CD4-positive, alpha-beta T cell (primary cell): ENCODE data around the gene NAA10. TPM values are rescaled to one million over a fixed set of nuclear protein-coding genes. Genes with fewer than 3 reads are reported as not detected.

ENCODE experiments used
- ATAC-seq: fragments of 200-7000 bp; cut with Tn5 transposase; one replicate; pipeline ENCODE4 v1.10.0; 2022; ENCODE audit warnings: mild to moderate bottlenecking; ENCODE audit not compliant: poor library complexity
- CTCF ChIA-PET: fragments of 350-600 bp; sonication (Branson Sonifier 250); formaldehyde crosslinking; loops from one replicate; lab custom pipeline; 2021; ENCODE audit warnings: antibody characterized with exemption, inconsistent platforms; lab: Charles Lee
- POLR2A ChIA-PET: fragments of 350-600 bp; sonication (Branson Sonifier 250); formaldehyde crosslinking; loops from one replicate; lab custom pipeline; 2021; ENCODE audit warnings: antibody characterized with exemption, inconsistent platforms; lab: Charles Lee
- DNase-seq, 14 experiments: peaks; one replicate each; pipeline ENCODE4 v3.0.0-alpha.2; 2013 to 2020; ENCODE audit warnings: mixed read lengths in 2 of 14
- H3K27ac ChIP-seq, 2 donors: one replicate each; pipeline versions ENCODE4 v1.5.1 to v1.7.0; 2013; ENCODE audit warnings: low read length in 2 of 2, low read depth in 1 of 2, mild to moderate bottlenecking in 1 of 2
- H3K27me3 ChIP-seq, 2 experiments: 1 replicate in 1 of 2; 2 replicates in 1 of 2; pipeline versions ENCODE4 v1.6.1 to v1.7.0; 2013; ENCODE audit warnings: low read length in 2 of 2, control low read depth in 1 of 2, mild to moderate bottlenecking in 1 of 2, moderate library complexity in 1 of 2; ENCODE audit not compliant: insufficient read depth in 2 of 2, control insufficient read depth in 1 of 2
- H3K36me3 ChIP-seq: one replicate; pipeline ENCODE4 v1.6.1; 2013; ENCODE audit warnings: low read length, control low read depth; ENCODE audit not compliant: insufficient read depth
- H3K4me1 ChIP-seq: one replicate; pipeline ENCODE4 v1.6.1; 2013; ENCODE audit warnings: low read length, control low read depth; ENCODE audit not compliant: insufficient read depth
- H3K4me3 ChIP-seq: one replicate; pipeline ENCODE4 v1.5.1; 2013; ENCODE audit warnings: mild to moderate bottlenecking, low read length, moderate library complexity
- H3K9me3 ChIP-seq, 2 experiments: 1 replicate in 1 of 2; 2 replicates in 1 of 2; pipeline versions ENCODE4 v1.6.1 to v1.7.0; 2013; ENCODE audit warnings: low read length in 2 of 2, mild to moderate bottlenecking in 2 of 2, control low read depth in 1 of 2, moderate library complexity in 1 of 2; ENCODE audit not compliant: control insufficient read depth in 1 of 2, insufficient read depth in 1 of 2
- H3K27ac Mint-ChIP-seq: one replicate; pipeline ENCODE4 v1.8.0; 2020; ENCODE audit warnings: mixed read lengths
- H3K27me3 Mint-ChIP-seq: one replicate; pipeline ENCODE4 v1.8.0; 2021; ENCODE audit warnings: mixed read lengths
- H3K36me3 Mint-ChIP-seq: one replicate; pipeline ENCODE4 v1.8.0; 2021; ENCODE audit warnings: low read depth, mixed read lengths
- H3K4me1 Mint-ChIP-seq: one replicate; pipeline ENCODE4 v1.8.0; 2021; ENCODE audit warnings: low read depth, mixed read lengths
- H3K4me3 Mint-ChIP-seq: one replicate; pipeline ENCODE4 v1.8.0; 2020; ENCODE audit warnings: mild to moderate bottlenecking, mixed read lengths
- H3K9me3 Mint-ChIP-seq: one replicate; pipeline ENCODE4 v1.8.0; 2020; ENCODE audit warnings: mixed read lengths
- intact Hi-C, 2 experiments: fragments of 100-400 bp; cut with DNase I in 1 of 2; cut with micrococcal nuclease in 1 of 2; formaldehyde crosslinking; loops; one replicate each; pipeline versions ENCODE4 v1.15.1 to v1.9.0; 2023 to 2025; cut with DNase I, micrococcal nuclease
- total RNA-seq, 174 experiments: library from RNA in 2 of 174; stranded (reverse) in 2 of 174; gene quantifications; one replicate each; pipeline ENCODE4 v1.2.3 and lab custom pipeline; 2021 to 2026
- TF ChIP-seq, protein P1 (sequence below): fragments of 200-600 bp; IDR thresholded peaks from one replicate; pipeline ENCODE4 v1.8.0; 2022; ENCODE audit warnings: antibody characterized with exemption, mild to moderate bottlenecking

The NAA10 gene
- total RNA-seq, 2 experiments from 2014 or later, result 41.5 to 42.0 TPM

DNA sequence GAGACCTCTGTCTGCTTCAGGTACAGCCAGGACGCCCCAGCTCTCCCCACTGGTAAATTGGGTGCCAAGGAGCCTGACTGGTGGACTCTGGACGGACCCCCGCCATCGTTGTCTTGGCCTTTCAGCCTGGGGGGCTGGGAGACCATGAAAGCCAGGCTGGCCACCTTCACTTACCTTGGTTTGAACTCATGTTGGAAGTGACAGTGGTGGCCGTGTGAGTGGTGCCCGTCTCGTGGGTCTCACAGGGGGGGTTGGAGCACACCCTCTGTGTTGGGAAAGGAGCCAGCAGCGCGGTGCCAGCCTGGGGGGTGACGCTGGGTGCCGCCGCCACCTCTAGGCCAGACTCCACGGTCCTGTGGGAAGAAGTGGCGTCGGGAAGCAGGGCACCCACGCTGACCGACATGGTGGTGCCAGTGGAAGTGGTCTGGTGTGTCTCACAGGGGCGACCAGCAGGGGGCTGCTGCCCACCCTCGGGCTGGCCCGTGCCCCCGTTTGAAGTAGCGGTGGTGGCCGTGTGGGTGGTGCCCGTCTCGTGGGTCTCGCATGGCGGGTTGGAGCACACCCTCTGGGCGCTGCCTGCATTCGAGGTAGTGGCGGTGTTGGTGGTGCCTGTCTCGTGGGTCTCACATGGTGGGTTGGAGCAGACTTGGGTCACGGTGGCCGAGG is 19.2 kb upstream of the NAA10 start:
- H3K4me3 ChIP-seq, result no peak overlapping the region
- ChIA-PET CTCF (no interaction called here), POLR2A (interaction anchor here (1.1 kb wide), 1 partner anchor 9 kb away, joined by 3 read pairs; the partner anchor contains the start of gene RENBP)
- Mint-ChIP-seq H3K27me3 (no peaks in the 10 kb centered on the region), H3K27ac (no peak overlapping the region), H3K4me3 (no peak overlapping the region), H3K9me3 (no peaks in the 10 kb centered on the region), H3K36me3 (peaks cover 56% of the 10 kb centered on the region), H3K4me1 (peaks cover 4% of the 10 kb centered on the region)
- peaks cover 90% of the 10 kb centered on the region for H3K36me3 ChIP-seq
- intact Hi-C loops, result loop anchor here (1.0 to 5.0 kb wide), 2 partner anchors 190 to 267 kb away; partner anchors contain the start of genes PLXNB3 (in 2 of the 2) and SLC6A8 (in 1 of the 2)
- peak in 1 of 14 experiments; percentile 31 for DNase-seq
- no peak for ATAC-seq
- H3K27me3 ChIP-seq, result no peaks in the 10 kb centered on the region
- no peak overlapping the region for H3K27ac ChIP-seq
- H3K9me3 ChIP-seq, result no peaks in the 10 kb centered on the region
- H3K4me1 ChIP-seq, result peaks cover 12% of the 10 kb centered on the region
- TF ChIP-seq, protein P1, sequence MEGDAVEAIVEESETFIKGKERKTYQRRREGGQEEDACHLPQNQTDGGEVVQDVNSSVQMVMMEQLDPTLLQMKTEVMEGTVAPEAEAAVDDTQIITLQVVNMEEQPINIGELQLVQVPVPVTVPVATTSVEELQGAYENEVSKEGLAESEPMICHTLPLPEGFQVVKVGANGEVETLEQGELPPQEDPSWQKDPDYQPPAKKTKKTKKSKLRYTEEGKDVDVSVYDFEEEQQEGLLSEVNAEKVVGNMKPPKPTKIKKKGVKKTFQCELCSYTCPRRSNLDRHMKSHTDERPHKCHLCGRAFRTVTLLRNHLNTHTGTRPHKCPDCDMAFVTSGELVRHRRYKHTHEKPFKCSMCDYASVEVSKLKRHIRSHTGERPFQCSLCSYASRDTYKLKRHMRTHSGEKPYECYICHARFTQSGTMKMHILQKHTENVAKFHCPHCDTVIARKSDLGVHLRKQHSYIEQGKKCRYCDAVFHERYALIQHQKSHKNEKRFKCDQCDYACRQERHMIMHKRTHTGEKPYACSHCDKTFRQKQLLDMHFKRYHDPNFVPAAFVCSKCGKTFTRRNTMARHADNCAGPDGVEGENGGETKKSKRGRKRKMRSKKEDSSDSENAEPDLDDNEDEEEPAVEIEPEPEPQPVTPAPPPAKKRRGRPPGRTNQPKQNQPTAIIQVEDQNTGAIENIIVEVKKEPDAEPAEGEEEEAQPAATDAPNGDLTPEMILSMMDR, result no peak

DNA sequence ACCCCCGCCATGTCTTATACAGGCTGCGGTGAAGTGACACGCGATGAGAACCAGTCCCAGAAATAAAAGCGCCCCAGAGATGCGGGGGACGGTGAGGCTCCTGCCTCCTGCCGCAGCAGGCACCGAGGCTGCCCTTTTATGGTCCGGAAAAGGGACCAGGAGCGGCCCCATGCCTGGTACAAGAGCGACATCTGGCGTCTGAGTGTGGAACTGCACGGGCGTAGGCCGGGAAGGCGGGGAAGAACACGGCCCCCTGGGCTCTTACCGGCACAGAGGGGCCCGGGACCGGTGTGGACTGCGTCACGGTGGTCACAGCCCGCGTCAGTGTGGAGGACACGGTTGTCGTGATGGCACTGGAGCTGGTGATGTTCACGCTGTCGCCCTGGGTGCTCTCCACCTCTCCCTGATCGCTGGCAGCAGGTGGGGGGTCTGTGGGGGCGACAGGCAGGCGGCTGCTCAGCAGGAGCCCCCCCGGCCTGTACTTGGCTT is 18.5 kb upstream of the NAA10 start:
- Mint-ChIP-seq H3K4me3 (peak overlapping the region; percentile 25), H3K36me3 (peaks cover 56% of the 10 kb centered on the region), H3K27ac (no peak overlapping the region), H3K4me1 (peaks cover 9% of the 10 kb centered on the region), H3K27me3 (no peaks in the 10 kb centered on the region), H3K9me3 (no peaks in the 10 kb centered on the region)
- H3K4me3 ChIP-seq, result no peak overlapping the region
- no peaks in the 10 kb centered on the region for H3K9me3 ChIP-seq
- ATAC-seq (peak; percentile 81), DNase-seq (peak; percentile 62 to 84 (median 76))
- H3K27me3 ChIP-seq, result no peaks in the 10 kb centered on the region
- POLR2A ChIA-PET, result interaction anchor here (1.1 to 1.2 kb wide), 2 partner anchors 9 to 18 kb away, joined by 3 read pairs; partner anchors contain the start of genes HCFC1 and RENBP
- peaks cover 93% of the 10 kb centered on the region for H3K36me3 ChIP-seq
- CTCF ChIA-PET, result no interaction called here
- H3K4me1 ChIP-seq, result peaks cover 18% of the 10 kb centered on the region
- TF ChIP-seq, protein P1, result peak; percentile 79
- H3K27ac ChIP-seq, result no peak overlapping the region
- intact Hi-C loops, result loop anchor here (1.0 to 5.0 kb wide), 2 partner anchors 189 to 266 kb away; partner anchors contain the start of genes PLXNB3 (in 2 of the 2) and SLC6A8 (in 1 of the 2)

DNA sequence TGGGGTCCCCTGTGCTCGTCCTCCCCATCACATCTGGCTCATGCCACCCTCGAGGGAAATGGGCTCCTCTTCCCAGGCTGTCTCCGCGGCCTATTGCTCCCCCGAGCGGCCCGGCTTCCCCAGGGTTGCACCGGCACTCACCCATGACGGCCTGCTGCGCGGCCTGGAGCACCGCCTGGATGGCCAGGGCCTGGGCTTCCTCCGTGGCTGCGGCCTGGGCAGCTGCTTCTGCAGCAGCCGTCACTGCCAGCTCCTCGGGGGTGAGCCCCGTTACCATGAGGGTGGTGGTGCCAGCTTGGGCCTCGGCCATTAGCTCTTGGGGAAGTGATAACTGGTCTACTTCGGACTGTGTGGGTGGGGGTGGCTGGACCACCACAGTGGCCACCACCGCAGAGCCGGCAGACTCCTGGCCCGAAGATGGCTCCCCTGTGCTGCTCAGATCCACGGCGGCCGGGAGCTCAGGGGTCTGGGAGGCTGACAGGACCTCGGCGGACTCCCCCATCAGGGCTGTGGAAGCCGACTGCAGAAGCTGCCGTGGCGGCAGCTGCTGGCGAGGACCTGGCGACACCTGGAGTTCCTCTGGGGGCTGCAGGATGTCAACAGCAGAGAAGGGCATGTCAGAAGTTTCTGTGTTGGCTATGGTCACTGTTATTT is 17.7 kb upstream of the NAA10 start:
- Mint-ChIP-seq H3K36me3 (peaks cover 55% of the 10 kb centered on the region), H3K27ac (no peak overlapping the region), H3K9me3 (no peaks in the 10 kb centered on the region), H3K27me3 (no peaks in the 10 kb centered on the region), H3K4me3 (no peak overlapping the region), H3K4me1 (peaks cover 11% of the 10 kb centered on the region)
- DNase-seq (no peak), ATAC-seq (no peak)
- no peaks in the 10 kb centered on the region for H3K9me3 ChIP-seq
- ChIA-PET POLR2A (interaction anchor here (1.1 to 1.2 kb wide), 2 partner anchors 17 to 19 kb away, joined by 3 to 4 read pairs; partner anchors contain the start of gene HCFC1), CTCF (no interaction called here)
- H3K36me3 ChIP-seq, result peaks cover 85% of the 10 kb centered on the region
- no peaks in the 10 kb centered on the region for H3K27me3 ChIP-seq
- TF ChIP-seq, protein P1, result no peak
- H3K27ac ChIP-seq, result no peak overlapping the region
- intact Hi-C loops, result loop anchor here (1.0 to 5.0 kb wide), 2 partner anchors 188 to 265 kb away; partner anchors contain the start of genes PLXNB3 (in 2 of the 2) and SLC6A8 (in 1 of the 2)
- H3K4me3 ChIP-seq, result no peak overlapping the region
- peaks cover 22% of the 10 kb centered on the region for H3K4me1 ChIP-seq
